Transverse colon (tissue), 4 donors: ENCODE data around the gene TRPM4. TPM values are rescaled to one million over a fixed set of nuclear protein-coding genes. Genes with fewer than 3 reads are reported as not detected.
"Not testable (repeated sequence)": the region's sequence is repeated elsewhere in the genome, so short reads cannot be mapped to it uniquely, and the experiment has no call there.

Source experiments
- DNase-seq: peaks from one replicate; pipeline ENCODE4 v3.0.0-alpha.2; 2019
- H3K27ac ChIP-seq, 4 donors: fragments of 200-600 bp; sonication (generic); 2 replicates each; pipeline ENCODE4 v1.5.1; 2016 to 2018; ENCODE audit warnings: inconsistent platforms in 4 of 4
- H3K27me3 ChIP-seq: fragments of 200-600 bp; sonication (generic); 2 replicates; pipeline ENCODE4 v1.5.1; 2017; ENCODE audit warnings: inconsistent platforms
- H3K36me3 ChIP-seq, 4 donors: fragments of 200-600 bp; sonication (generic); 2 replicates each; pipeline ENCODE4 v1.5.1; 2017 to 2019; ENCODE audit warnings: inconsistent platforms in 4 of 4
- H3K4me1 ChIP-seq, 4 donors: fragments of 200-600 bp; sonication (generic); 2 replicates each; pipeline ENCODE4 v1.5.1; 2017 to 2020; ENCODE audit warnings: inconsistent platforms in 4 of 4
- H3K4me3 ChIP-seq, 4 donors: fragments of 200-600 bp; sonication (generic); 1 replicate in 1 of 4; 2 replicates in 3 of 4; pipeline versions ENCODE4 v1.5.1 to v1.6.1; 2017 to 2019; ENCODE audit warnings: inconsistent platforms in 4 of 4
- H3K9me3 ChIP-seq, 2 donors: fragments of 200-600 bp; sonication (generic); 2 replicates each; pipeline ENCODE4 v1.5.1; 2017 to 2019; ENCODE audit warnings: inconsistent platforms in 2 of 2
- CTCF ChIP-seq, 5 experiments: fragments of 200-600 bp in 3 of 5; fragments of 450-650 bp in 2 of 5; sonication (generic) in 3 of 5; IDR thresholded peaks; 1 replicate in 2 of 5; 2 replicates in 3 of 5; pipeline ENCODE4 v1.5.1; 2016 to 2017; ENCODE audit warnings: antibody characterized with exemption in 5 of 5, inconsistent platforms in 3 of 5, mild to moderate bottlenecking in 2 of 5, moderate library complexity in 1 of 5
- EP300 ChIP-seq: sonication (generic); formaldehyde crosslinking; IDR thresholded peaks from one replicate; pipeline ENCODE4 v1.6.1; 2017; ENCODE audit warnings: antibody characterized with exemption, low read depth
- POLR2A ChIP-seq: fragments of 450-650 bp; IDR thresholded peaks from one replicate; pipeline ENCODE4 v1.6.1; 2016; ENCODE audit warnings: antibody characterized with exemption, mild to moderate bottlenecking, moderate library complexity
- POLR2AphosphoS5 ChIP-seq, 3 donors: sonication (generic); formaldehyde crosslinking; IDR thresholded peaks; one replicate each; pipeline ENCODE4 v1.6.1; 2016; ENCODE audit warnings: antibody characterized with exemption in 3 of 3
- WGBS, 2 donors: methylation state at CpG; one replicate each; pipeline ENCODE4 v1.1.5; 2018; ENCODE audit warnings: low coverage in 1 of 2; 5-methylcytosine and 5-hydroxymethylcytosine counted together
- in situ Hi-C, 4 donors: fragments of 200-750 bp; cut with MboI; loops; one replicate each; pipeline versions ENCODE4 v1.15.0 to v1.15.1; 2017; ENCODE audit warnings: low sequenced_read_pairs in 3 of 4, low pct_ligation_motif_present in 1 of 4, low pct_unique_long_range_greater_than_20kb in 1 of 4
- intact Hi-C: fragments of 100-400 bp; cut with DNase I; formaldehyde crosslinking; loops from one replicate; pipeline ENCODE4 v1.15.1; 2023; ENCODE audit warnings: low total_unique reads
- total RNA-seq, 4 donors: library from RNA; depleted of rRNA; stranded (reverse); fragments of >200 nt; gene quantifications; one replicate each; pipeline ENCODE4 v1.1.0, GENCODE V29; 2016

The TRPM4 gene
- total RNA-seq, 4 donors from 2014 or later = 247 to 884 (median 568) TPM

- no peak for TF ChIP-seq EP300
- no peak for TF ChIP-seq CTCF (IDR thresholded peaks at IDR 0.05)
- TF ChIP-seq POLR2A = peak; percentile 32
- TF ChIP-seq POLR2AphosphoS5 (IDR thresholded peaks at IDR 0.05) = peak; percentile 5 to 57 (median 49)
- H3K27me3 ChIP-seq = peaks cover 7% of the 10 kb centered on the region
- H3K4me1 ChIP-seq = peaks cover 7 to 36% (median 19%) of the 10 kb centered on the region in 4 donors
- WGBS, 2 donors = 35 to 38% methylated on average over 2 to 22 of the region's 23 CpGs
- peak overlapping the region in 1 of 4 donors; percentile 27 for H3K4me3 ChIP-seq
- in situ Hi-C loops (no loop called here), intact Hi-C loops (no loop called here)
- H3K27ac ChIP-seq = peak overlapping the region; percentile 68 to 76 (median 72)
- no peaks in the 10 kb centered on the region for H3K36me3 ChIP-seq
- peak; percentile 86 for DNase-seq
- H3K9me3 ChIP-seq = no peaks in the 10 kb centered on the region
Measured at GRCh38 chr19:49125025-49125731, 32.4 kb upstream of the TRPM4 start.

- TF ChIP-seq CTCF (IDR thresholded peaks at IDR 0.05) (no peak), POLR2A (no peak), POLR2AphosphoS5 (IDR thresholded peaks at IDR 0.05) (no peak), EP300 (no peak)
- in situ Hi-C loops = no loop called here
- peaks cover 6 to 31% (median 16%) of the 10 kb centered on the region in 4 donors for H3K4me1 ChIP-seq
- H3K36me3 ChIP-seq = no peaks in the 10 kb centered on the region
- WGBS, 2 donors = 90 to 91% methylated on average over 3 of the region's 4 CpGs
- DNase-seq = no peak
- H3K27me3 ChIP-seq = no peaks in the 10 kb centered on the region
- no peak overlapping the region for H3K4me3 ChIP-seq
- no peaks in the 10 kb centered on the region for H3K9me3 ChIP-seq
- no peak overlapping the region for H3K27ac ChIP-seq
- intact Hi-C loops = no loop called here
Measured at GRCh38 chr19:49126575-49126974, 31.0 kb upstream of the TRPM4 start.

- H3K9me3 ChIP-seq, intact Hi-C loops, H3K27me3 ChIP-seq, DNase-seq, H3K36me3 ChIP-seq, in situ Hi-C loops: not testable (repeated sequence)
- peaks cover 6 to 31% (median 16%) of the 10 kb centered on the region in 4 donors for H3K4me1 ChIP-seq
- peak overlapping the region in 1 of 4 donors; percentile 33 for H3K4me3 ChIP-seq
- H3K27ac ChIP-seq = peak overlapping the region; percentile 65 to 78 (median 76)
- 94% methylated on average over 12 of the region's 12 CpGs; no CpG with 5 or more reads in 1 of the 2 donors for WGBS, 2 donors
Measured at GRCh38 chr19:49127225-49127624, 30.4 kb upstream of the TRPM4 start.

- in situ Hi-C loops (no loop called here), intact Hi-C loops (no loop called here)
- Histone ChIP-seq H3K36me3 (no peaks in the 10 kb centered on the region), H3K27me3 (no peaks in the 10 kb centered on the region), H3K4me3 (peak overlapping the region in 3 of 4 donors; percentile 11 to 41 (median 21)), H3K4me1 (peaks cover 6 to 34% (median 16%) of the 10 kb centered on the region in 4 donors), H3K9me3 (no peaks in the 10 kb centered on the region), H3K27ac (peak overlapping the region; percentile 65 to 78 (median 76))
- DNase-seq = peak; percentile 98
- WGBS, 2 donors = 0 to 3% methylated on average over 11 to 58 of the region's 63 CpGs
- TF ChIP-seq CTCF (IDR thresholded peaks at IDR 0.05) (peak in 4 of 5 experiments; percentile 14 to 58 (median 29)), POLR2AphosphoS5 (IDR thresholded peaks at IDR 0.05) (no peak)
Measured at GRCh38 chr19:49127674-49128544, 29.7 kb upstream of the TRPM4 start.
